ENCODE measurements around the gene TBCA.

The TBCA gene

GRCh38 chr5:77643654-77644370 lies 132.3 kb downstream of the TBCA start:
- DNase-seq (ENCODE audit: low read depth, low spot score), result no peak

- DNase-seq (ENCODE audit: low read depth, low spot score), result no peak
These were observed 133.1 kb downstream of the TBCA start for GRCh38 chr5:77642738-77643653.

GRCh38 chr5:77641963-77642737 lies 134.0 kb downstream of the TBCA start:
- no peak for DNase-seq (ENCODE audit: low read depth, low spot score)

GRCh38 chr5:77641397-77641943 lies 134.7 kb downstream of the TBCA start:
- no peak for DNase-seq (ENCODE audit: low read depth, low spot score)
